Stimulated activated CD4-positive, alpha-beta T cell treated with anti-CD3 and anti-CD28 coated beads, TNF-alpha, amount 100 ng/mL, for 48 hours (primary cell): ENCODE data around the gene F2R.
"Not testable (repeated sequence)": the region's sequence is repeated elsewhere in the genome, so short reads cannot be mapped to it uniquely, and the experiment has no call there.

Experiments used
- DNase-seq, 3 donors: peaks; one replicate each; pipeline ENCODE4 v3.0.0-alpha.2; 2020; ENCODE audit warnings: low read depth in 3 of 3

F2R gene

DNA sequence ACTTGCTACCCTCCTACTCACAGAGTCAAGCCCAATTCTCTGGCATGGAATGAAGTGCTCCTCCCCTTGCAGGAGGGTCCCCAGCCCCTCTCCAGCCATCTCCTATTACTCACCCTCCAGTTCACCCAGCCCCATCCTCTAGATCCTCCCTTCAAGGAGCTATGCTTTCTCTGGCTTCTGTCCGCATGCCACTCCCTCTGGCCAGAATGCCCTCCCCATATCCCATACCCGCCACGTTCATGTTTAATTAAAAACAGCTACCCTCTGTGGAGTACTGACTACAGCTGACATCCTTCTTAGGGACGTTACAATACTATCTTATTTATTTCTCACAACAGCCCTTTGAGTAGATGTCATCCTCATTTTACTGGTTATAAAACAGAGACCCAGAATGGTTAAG, 3.0 kb downstream of the F2R start:
- DNase-seq, result no peak

DNA sequence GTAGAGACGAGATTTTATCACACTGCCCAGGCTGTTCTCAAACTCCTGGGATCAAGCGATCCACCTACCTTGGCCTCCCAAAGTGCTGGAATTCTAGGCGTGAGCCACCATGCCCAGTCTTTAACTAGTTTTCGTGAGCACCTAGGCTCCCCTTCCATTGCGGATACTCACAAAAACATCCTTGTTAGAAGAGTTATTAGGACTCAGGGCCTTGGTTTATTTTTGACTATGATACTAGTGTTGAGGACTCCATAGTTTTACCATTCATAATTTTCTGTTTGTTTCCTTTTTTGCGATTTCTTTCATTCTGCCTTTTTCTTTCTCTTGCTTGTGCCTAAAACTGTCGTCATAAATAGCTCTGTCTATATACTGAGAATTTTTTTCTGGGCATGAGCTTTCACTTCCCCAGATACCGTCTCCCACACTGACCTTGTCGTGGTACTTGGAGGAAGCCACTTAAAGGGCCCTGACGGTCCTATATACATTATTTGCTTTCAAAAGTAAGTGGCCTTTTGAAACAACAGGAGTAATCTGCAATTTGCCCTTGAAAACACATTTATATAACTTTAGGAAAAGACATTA, 5.2 kb downstream of the F2R start:
- no peak for DNase-seq

DNA sequence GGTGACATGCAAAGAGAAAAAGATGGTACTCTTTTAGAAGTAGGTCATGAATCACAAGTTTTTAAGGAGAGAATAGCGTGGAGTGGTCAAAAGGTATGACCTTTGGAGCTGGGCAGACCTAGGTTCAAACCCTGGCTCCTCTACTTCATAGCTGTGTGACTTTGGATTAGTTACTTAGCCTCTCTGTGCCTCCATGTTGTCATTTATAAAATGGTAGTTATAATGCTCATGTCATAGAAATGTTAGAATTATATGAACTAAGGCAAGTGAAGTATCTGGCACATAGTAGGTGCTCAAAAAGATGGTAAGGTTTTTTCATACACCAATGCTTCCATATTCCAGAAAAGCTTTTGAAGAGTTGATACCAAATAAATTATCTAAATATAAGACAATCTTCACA, 7.3 kb downstream of the F2R start:
- DNase-seq, result no peak

GRCh38 chr5:76723906-76724305, 8.0 kb downstream of the F2R start:
- no peak for DNase-seq

DNA sequence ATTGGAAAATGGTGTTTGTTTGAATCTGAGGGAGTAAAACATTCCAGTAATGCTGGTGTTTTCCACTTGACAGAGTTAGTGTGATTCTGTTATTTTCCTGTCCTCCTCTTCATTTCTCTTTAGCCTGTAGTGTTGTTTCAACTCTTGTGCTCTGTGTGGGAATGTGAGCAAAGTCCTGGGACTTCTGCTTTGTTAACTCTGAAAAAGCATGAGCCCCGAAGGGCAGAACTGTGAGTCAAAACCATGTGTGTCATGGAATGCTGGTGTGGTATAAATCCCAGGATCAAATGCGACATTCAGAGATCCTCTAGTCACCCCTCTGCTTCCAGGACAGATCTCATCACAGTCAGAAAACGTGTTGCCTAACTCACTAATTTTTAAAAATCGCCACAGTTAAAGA, 8.9 kb downstream of the F2R start:
- DNase-seq, result no peak

DNA sequence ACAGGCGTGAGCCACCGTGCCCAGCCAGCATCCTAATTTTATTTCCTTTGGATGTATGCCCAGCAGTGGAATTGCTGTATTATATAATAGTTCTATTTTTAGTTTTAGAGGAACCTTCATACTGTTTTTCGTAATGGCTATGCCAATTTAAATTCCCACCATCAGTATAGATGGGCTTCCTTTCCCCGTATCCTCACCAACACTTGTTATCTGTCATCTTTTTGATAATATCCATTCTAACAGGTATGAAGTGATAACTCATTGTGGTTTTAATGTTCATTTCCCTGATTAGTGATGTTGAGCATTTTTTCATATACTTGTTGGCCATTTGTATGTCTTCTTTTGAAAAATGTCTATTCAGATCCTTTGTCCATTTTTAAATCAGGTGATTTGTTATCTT, 13.0 kb downstream of the F2R start:
- no peak for DNase-seq

GRCh38 chr5:76729373-76730290, 13.7 kb downstream of the F2R start:
- no peak for DNase-seq

DNA sequence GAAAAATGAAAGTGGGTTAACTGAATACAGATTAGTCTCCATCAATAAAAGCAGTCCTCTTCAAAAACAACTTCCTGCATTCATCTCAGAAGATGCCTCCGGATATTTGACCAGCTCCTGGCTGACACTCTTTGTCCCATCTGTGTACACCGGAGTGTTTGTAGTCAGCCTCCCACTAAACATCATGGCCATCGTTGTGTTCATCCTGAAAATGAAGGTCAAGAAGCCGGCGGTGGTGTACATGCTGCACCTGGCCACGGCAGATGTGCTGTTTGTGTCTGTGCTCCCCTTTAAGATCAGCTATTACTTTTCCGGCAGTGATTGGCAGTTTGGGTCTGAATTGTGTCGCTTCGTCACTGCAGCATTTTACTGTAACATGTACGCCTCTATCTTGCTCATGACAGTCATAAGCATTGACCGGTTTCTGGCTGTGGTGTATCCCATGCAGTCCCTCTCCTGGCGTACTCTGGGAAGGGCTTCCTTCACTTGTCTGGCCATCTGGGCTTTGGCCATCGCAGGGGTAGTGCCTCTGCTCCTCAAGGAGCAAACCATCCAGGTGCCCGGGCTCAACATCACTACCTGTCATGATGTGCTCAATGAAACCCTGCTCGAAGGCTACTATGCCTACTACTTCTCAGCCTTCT, 16.6 kb downstream of the F2R start:
- no peak for DNase-seq

GRCh38 chr5:76733049-76733417, 17.1 kb downstream of the F2R start:
- DNase-seq, result peak in 1 of 3 donors; percentile 8

GRCh38 chr5:76735762-76736545, 20.0 kb downstream of the F2R start:
- DNase-seq, result no peak

DNA sequence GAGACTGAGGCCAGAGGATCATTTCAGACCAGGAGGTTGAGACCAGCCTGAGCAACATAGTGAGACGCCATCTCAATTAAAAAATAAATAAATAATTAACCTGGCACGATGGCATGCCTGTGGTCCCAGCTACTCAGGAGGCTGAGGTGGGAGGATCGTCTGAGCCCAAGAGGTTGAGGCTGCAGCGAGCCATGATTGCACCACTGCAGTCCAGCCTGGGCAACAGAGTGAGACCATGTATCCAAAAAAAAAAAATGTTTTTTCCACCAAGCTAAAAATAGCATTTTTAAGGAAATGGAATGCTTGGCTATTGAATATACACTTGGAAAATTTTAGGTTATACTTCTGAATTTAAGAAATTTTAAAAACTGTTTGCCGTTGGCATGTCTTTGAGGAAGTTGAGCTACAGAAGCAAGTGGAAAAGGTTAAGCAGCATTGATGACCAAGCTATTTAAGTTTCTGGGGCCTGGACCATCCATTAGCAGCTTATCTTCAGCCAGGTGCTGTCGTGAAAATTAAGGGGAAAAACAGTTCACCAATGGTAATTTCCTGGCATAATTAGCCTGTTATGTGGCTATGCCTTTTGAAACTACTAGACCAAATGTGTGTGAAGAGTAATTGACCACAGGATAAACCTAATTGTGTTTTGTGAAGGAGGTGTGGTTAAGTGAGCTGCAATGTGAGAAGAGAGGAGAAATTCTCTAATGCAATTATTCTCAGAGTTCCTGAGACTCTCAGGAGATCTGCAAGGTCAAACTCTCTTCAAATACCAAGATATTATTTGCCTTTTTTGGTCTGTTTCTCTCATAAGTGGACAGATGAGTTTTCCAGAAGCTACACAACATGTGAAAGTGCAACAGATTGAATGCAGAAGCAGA, 21.0 kb downstream of the F2R start:
- DNase-seq, result no peak

- no peak for DNase-seq
These were observed 21.9 kb downstream of the F2R start for GRCh38 chr5:76737846-76738245.

DNA sequence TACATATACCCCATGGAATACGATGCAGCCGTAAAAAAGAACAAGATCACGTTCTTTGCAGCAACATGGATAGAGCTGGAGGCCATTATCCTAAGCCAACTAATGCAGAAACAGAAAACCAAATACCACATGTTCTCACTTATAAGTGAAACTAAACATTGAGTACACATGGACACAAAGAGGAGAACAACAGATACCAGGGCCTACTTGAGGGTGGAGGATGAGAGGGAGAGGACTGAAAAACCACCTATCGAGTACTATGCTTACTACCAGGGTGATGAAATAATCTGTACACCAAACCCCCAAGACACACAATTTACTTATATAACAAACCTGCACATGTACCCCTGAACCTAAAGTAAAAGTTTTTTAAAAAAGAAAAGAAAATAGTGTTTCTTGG, 25.6 kb downstream of the F2R start:
- DNase-seq, result not testable (repeated sequence)

- DNase-seq, result no peak
These were observed 26.7 kb downstream of the F2R start for GRCh38 chr5:76742583-76742982.

GRCh38 chr5:76744632-76745031, 28.7 kb downstream of the F2R start:
- no peak for DNase-seq

- no peak for DNase-seq
These were observed 29.7 kb downstream of the F2R start for GRCh38 chr5:76745670-76746069.

DNA sequence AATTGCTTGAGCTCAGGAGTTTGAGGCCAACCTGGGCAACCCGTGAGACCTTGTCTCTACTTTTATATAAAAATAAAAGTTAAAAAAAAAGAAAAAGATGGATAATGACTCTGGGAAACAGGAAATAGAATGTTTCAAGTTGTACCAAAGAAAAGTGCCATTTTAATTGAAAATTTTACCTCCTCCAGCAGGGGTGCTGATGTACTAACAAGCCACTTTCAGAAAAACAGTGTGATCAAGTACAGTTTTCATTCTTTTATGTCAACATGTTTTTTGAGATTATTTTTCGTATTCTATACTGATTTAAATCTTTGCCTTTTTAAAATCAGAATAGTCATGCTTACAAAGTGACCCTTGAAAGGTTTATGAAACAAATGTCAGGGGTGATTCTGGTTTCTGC, 30.8 kb downstream of the F2R start:
- DNase-seq, result no peak

GRCh38 chr5:76747706-76748105, 31.8 kb downstream of the F2R start:
- no peak for DNase-seq

GRCh38 chr5:76751291-76751690, 35.4 kb downstream of the F2R start:
- DNase-seq, result no peak

- DNase-seq, result no peak
These were observed 38.7 kb downstream of the F2R start for GRCh38 chr5:76754668-76755078.
